Midbrain (tissue), 1 donor: ENCODE measurements around the gene BSG.

Experiments used
- DNase-seq: peaks from one replicate; lab custom pipeline; 2025; lab: John Stamatoyannopoulos, UW

BSG gene

DNA sequence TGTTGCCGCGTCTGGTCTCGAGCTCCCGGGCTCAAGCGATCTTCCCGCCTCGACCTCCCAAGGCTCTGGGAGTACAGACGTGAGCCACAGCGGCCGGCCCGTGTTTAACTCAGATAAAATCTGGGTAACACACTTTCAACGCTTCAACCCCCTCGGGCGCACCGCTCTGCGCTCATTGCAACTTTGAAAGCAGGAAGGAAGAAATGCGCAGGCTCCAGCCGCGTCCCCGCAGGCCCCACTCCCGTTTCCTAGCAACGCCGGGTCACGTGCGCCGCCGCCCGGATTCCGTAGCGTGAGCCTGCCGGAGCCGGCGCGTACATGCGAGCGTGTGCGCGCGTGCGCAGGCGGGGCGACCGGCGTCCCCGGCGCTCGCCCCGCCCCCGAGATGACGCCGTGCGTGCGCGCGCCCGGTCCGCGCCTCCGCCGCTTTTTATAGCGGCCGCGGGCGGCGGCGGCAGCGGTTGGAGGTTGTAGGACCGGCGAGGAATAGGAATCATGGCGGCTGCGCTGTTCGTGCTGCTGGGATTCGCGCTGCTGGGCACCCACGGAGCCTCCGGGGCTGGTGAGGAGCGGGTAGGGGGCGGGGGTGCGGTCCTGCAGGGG, at the start of gene BSG:
TSS of gene BSG (plus strand) at position 457 of the 603 bp plus-strand sequence. CDS start at position 496, 39 bp downstream.
- peak; percentile 98 for DNase-seq

DNA sequence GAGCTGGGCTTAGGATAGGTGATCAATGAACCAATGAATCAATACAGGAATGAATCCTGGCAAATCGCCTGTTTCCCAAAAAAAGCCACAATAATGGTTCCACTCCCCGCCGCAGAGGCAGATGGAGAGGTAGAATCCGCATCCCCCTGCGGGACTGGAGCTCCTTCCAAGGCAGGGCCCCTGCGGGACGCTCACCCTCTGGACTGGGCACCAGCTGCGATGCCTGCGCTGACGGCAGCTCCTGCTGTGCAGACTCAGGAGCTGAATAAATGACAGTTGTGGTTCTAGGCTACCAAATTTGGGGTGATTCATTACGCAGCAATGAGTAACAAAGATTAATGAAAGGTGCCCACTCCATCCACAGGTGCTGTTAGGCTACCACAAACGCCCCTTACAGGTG, 49.7 kb upstream of the BSG start:
- DNase-seq, result no peak

GRCh38 chr19:524062-524674, 48.2 kb upstream of the BSG start:
- DNase-seq, result no peak

GRCh38 chr19:525029-525428, 47.4 kb upstream of the BSG start:
- DNase-seq, result no peak

DNA sequence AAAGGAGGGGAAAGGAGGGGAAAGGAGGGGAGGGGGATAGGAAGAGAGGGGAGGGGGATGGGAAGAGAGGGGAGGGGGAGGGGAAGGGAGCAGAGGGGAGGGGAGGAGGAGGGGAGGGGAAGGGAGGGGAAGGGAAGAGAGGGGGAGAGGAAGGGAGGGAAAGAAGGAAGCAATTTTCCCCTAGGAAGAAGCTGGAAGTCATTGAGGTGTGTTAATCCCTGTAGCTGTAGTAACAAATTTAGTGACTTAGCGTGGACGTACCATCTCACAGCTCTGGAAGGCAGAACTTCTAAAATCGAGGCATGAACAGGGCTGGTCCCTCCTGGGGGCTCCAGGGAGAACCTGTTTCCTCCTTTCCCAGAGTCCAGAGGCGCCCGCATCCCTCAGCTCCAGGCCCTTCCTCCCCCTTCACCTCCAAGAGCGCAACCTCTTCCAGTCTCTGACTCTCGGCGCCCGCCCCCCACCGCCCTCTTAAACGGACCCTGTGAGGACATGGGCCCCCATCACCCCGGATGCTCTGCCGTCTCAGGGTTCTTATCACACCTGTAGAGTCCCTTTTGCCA, 46.5 kb upstream of the BSG start:
- DNase-seq, result no peak

- no peak for DNase-seq
Measured at GRCh38 chr19:530134-531008, 42.0 kb upstream of the BSG start.

DNA sequence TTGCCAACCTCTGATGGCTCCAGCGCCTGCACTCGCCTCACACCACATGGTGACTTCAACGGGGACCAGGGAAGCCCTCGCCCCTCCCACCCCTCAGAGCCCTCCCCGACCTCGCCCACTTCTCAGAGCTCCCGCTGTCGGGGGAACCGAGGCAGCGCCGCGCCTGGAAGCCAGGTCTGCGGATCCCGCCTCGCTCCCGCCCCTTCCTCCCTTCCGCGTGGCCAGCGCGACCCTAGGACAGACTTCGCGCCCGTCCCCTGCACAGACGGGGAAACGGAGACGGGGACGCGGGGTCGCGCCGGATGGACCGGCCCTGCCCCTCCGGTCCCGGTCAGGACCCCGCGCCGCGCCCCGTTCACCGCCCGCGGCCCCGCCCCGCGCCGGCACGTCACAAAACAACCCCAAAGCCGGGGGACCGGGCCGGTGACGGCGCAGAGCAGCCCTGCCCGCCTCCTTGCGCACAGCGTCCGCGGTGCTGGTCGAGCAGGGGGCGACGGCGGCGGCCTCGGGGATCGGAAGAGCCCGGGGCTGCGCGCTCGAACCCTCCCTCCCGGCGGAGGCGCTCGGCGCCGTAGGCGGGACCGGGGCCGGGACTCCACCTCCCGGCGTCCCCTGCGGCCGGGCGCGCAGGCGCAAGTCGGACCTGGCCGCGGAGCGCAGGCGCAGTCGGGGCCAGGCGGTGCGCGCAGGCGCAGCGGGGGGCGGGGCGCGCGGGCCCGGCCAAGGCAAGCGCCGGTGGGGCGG, 41.2 kb upstream of the BSG start:
- peak; percentile 73 for DNase-seq

GRCh38 chr19:531753-532560, 40.4 kb upstream of the BSG start, which contains the start of gene CDC34:
Gene CDC34, plus strand, starts transcription at chr19:531760. Its CDS starts 172 bp downstream, at chr19:531932.
- no peak for DNase-seq

GRCh38 chr19:532561-533363, 39.6 kb upstream of the BSG start:
- peak; percentile 86 for DNase-seq

- no peak for DNase-seq
Measured at GRCh38 chr19:533364-534058, 38.9 kb upstream of the BSG start.

GRCh38 chr19:534088-534487, 38.3 kb upstream of the BSG start:
- DNase-seq, result no peak

DNA sequence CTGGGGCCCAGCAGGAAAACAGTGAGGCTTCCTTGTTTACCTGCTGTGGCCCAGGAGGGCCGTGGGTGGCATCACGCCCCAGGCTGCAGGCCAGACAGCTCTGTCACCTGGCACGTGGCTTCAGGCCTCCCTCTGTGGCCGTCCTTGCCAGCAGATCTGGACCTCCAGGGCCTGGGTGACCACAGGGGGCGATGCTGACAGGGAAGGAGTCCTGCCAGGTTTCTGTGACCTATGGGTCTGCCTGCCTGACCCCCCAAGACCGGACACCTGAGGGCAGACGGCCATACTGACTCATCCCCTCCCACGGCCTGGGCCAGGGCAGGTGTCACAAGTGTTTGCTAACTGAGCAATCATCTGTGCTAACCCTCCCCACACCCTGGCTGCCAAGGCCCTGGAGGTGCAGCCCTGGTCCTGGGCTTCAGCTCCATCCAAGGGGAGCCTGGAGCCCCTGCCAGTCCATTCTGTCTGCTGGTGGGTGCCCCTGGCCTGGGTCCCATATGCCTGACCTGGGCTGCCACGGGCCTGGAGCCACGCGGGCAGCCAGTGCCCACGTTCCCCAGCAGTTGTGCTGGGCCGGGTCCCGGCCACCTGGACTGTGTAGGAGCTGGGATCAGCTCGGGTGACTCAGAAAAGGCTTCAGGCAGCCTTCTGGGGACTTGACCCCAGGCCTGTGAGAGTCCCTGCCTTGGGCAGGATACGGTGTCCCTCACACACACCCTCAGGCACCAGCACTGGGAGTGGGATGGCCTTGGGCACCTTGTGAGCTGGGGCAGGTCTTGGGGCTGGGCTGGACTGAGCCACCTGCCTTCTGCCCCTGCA, 37.2 kb upstream of the BSG start:
- DNase-seq, result no peak

DNA sequence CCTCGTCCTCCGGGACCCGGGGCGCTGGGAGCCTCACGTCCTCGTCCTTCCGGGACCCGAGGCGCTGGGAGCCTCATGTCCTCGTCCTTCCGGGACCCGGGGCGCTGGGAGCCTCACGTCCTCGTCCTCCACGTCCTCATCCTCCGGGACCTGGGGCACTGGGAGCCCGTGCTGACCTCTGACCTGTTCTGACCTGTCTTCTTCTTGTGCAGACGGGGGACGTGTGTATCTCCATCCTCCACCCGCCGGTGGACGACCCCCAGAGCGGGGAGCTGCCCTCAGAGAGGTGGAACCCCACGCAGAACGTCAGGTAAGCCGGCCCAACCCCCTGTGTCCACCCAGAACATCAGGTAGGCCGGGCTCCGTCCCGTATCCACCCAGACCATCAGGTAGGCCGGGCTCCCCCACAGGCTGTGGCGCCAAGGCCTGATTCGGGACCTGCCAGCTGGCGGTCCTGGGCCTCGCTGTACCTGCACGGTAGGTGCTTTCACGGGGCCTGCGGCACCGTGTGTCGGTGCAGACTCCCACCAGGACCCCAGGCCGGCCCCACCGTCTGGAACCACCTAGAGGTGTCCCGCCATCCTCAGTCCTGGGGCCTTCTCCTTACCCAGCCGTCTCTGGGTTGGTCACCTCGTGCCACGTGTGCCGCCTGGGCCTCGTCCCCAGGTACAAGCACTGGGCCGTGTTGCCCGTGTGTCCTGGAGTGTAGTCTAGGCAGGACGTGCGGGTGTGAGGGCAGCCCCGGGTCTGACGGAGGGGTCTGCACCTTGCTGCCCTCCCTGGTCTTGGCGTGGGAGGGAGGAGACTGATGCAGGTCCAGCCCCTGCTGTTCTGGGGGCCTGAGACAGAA, 36.1 kb upstream of the BSG start:
- no peak for DNase-seq

GRCh38 chr19:536881-537404, 35.5 kb upstream of the BSG start:
- DNase-seq, result no peak

- DNase-seq, result no peak
Measured at GRCh38 chr19:538641-539428, 33.6 kb upstream of the BSG start.

GRCh38 chr19:539429-540030, 32.9 kb upstream of the BSG start:
- no peak for DNase-seq
